Islet precursor cell (in vitro differentiated cells): Measurements from ENCODE around the gene SPSB3.

Source experiments
- DNase-seq: peaks from one replicate; pipeline ENCODE4 v3.0.0-alpha.2; 2018

Gene SPSB3

DNA sequence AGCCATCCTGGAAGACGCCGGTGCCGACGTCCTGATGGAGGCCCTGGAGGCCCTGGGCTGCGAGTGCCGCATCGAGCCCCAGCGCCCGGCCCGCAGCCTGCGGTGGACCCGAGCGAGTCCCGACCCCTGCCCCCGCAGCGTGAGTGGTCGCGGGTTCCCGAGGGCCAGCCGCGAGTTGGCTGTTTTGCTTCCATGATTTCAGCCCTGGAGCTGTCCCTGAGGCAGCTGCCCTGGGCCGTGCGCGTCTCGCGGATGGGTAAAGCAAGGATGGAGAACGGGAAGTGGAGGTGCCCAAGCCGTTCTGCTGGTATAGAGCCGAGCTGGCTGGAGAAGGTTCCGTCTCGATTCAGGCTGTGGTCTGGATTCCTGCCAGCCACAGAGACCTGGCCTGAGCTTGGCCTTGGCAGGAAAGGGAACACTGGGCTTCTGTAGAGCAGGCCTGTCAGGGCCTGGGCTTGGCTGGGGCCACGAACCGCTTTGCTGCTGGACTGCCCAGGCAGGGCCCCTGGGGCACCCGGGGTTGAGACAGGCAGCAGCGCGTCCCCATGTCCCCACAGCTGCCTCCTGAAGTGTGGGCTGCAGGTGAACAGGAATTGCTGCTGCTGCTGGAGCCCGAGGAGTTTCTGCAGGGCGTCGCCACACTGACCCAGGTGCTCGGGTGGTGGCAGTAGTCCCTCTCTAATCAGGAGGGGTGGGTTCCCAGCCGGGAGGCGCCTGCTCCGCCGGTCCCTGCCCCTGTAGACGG is 8.5 kb downstream of the SPSB3 start:
- no peak for DNase-seq

DNA sequence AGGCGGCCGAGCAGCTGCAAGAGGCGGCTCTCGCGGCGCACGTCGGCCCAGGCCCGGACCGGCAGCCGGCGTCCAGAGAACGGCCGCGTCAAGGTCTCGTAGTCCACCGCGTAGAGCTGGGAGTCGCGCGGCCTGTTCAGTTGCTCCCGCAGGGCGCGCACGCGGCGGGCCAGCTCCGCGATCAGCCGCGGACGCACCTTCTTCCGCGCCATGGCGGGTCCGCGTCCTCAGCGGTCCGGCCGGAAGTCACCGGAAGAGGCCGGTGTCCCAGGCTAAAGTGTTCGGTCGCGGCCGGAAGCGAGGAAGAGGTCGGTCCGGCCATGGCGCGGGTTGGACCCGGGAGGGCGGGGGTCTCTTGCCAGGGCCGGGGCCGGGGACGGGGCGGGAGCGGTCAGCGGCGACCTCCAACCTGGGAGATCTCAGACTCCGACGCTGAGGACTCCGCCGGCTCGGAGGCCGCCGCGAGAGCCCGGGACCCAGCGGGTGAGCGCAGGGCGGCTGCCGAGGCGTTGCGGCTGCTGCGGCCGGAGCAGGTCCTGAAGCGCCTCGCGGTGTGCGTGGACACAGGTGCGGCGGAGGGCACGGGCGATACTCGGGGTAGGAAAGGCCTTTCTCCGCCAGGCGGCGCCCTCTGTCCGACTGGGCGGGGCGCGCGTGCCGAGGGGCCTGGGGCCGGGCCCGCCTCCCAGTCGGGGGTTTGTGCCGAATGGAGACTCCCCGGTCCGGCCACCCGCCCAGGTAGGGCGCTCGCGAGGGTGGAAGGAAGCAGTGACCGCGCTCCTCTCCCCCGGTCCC is 9.3 kb downstream of the SPSB3 start, which contains the start of gene MRPS34:
Gene MRPS34 (minus strand): TSS at position 227 of the 795 bp plus-strand sequence. CDS start 15 bp downstream, at position 212.
- peak; percentile 93 for DNase-seq

DNA sequence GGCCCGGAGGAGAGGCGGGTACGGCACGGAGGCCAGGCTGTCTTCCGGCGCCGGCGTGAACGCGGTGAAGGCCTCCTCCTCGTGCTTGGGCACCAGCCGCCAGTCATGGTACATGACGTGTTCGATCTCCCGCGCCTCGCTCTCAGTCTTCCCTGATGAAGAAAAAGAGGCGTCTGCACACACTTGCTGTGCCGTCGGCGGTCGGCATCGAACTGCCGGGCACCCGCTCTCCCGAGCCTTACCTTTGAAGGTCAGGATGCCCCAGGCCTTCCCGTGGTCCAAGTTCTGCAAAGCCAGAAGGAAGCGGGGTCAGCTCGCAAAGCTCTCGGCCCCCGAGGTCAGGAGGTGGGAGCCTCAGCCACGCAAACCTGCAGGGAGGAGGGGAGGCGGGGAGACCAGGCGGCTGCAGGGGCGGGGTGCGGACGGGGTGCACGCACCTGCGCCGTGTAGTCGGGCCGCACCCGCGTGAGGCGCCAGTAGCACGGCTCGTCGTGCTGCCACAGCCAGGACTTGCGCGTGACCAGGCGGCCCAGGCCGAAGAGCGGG is 9.9 kb downstream of the SPSB3 start, which contains the start of gene EME2:
Gene EME2 (plus strand): TSS at position 449 of the 546 bp plus-strand sequence. CDS start 418 bp downstream, outside the sequence.
- DNase-seq, result no peak

GRCh38 chr16:1771864-1772361 is 10.5 kb downstream of the SPSB3 start:
- DNase-seq, result no peak

DNA sequence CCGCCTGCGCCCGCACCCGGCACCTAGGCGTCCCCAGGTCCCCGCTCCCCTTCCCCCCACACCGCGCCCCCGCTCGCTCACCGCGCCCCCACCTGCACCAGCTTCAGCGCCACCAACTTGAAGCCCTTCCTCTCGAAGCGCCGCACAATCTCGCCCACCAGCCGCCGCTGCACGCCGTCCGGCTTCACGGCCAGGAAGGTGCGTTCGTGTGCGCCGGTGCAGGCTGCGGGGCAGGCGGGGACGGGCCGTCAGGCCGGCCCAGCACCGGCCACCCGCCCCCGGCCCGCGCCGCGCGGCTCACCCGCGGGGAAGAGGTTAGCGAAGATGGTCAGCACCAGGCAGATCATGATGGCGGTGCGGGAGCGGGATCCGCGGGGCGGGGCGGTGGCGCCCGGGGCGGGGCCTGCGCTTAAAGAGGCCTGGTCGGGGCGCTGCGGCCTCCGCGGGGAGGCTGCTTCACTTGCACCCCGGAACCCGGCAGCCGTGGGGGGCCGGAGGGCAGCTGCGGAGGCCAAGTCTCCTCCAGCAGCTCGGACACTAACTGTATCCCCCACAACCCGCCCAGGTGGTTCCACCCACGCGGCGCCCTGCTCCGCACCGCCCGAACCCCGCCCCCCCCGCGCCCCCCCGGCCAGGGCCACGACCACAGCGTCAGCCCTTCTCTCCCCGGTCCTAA is 11.0 kb downstream of the SPSB3 start, which contains the start of gene NME3:
Gene NME3 (minus strand): TSS at position 356 of the 676 bp plus-strand sequence. CDS start 9 bp downstream, at position 347.
- peak; percentile 77 for DNase-seq

DNA sequence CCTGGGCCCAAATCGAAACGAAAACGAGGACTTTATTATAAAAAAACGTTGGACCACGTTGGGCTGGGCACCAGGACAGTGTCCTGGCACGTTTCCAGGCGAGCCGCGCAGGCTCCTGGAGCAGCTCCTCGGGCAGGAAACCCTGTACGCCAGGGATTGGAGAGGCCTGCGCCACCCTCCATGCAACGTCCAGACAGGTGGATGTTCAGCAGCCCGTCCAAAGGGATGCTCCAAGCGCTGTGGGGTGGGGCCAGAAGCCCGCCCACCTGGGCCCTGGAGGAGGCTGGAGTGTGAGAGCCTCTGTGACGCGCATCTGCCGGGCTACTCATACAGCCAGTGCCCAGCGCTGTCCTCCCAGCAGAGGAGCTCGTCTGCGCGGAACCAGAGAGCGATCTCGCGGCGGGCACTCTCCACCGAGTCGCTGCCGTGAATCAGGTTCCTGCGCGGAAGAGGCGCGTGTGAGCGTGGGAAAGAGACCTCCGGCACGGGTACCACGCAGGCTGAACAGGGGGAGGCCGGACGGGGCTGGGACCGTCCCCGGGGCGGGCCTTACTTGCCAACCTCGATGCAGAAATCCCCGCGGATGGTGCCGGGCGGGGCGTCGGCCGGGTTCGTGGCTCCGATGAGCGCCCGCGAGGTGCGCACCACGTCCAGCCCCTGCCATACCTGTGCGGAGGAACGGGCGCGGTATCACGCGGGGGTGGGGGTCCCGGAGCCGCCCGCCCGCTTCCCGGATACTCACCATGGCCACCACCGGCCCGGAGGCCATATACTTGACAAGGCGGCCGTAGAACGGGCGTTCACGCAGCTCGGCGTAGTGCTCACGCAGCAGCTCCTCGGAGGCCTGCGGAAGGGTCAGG is 11.8 kb downstream of the SPSB3 start:
- DNase-seq, result peak; percentile 83

DNA sequence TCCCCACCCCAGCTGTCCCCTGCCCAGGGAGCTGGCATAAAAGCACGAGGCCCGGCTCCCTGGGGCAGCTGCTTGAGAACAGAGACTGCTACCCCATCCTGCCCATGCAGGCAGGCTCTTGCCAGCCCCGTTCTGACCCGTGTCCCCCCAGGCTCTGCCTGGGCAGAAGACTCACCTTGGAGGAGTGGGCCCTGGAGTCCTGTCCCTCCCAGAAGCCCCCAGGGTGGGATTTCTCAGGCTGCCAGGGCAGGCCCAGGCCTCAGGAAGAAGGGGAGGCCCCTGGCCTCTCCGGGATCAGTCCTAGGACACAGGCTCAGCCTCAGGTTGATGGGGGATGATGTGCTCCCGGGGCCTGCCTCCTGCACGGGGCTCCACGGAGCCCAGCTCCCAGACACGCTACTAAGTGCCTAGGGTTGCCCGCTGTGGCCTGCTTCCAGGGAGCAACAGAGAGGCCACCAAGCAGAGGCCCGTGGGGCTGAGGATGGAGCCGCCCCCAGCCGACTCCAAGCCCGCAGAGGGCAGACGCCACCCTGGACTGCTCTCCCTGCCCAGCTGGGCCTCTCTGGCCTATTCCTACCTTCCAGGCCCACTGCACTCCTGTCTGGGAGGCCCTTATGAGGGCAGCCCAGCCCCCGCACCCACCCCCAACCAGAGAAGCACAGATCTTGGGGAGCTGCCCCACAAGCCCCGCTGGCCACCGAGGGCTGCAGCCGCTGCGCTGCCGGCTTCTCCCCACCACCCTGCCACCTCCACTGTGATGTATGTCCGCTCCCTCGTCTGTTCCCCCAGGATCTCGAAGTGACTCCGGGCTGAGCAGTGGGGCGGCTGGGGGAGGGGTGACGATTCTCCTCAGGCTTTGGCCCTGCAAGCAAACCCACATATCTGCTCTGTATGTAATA is 12.7 kb downstream of the SPSB3 start:
- no peak for DNase-seq

GRCh38 chr16:1768767-1769401 is 13.5 kb downstream of the SPSB3 start:
- no peak for DNase-seq

- no peak for DNase-seq
These were observed 14.2 kb downstream of the SPSB3 start for GRCh38 chr16:1768061-1768766.

DNA sequence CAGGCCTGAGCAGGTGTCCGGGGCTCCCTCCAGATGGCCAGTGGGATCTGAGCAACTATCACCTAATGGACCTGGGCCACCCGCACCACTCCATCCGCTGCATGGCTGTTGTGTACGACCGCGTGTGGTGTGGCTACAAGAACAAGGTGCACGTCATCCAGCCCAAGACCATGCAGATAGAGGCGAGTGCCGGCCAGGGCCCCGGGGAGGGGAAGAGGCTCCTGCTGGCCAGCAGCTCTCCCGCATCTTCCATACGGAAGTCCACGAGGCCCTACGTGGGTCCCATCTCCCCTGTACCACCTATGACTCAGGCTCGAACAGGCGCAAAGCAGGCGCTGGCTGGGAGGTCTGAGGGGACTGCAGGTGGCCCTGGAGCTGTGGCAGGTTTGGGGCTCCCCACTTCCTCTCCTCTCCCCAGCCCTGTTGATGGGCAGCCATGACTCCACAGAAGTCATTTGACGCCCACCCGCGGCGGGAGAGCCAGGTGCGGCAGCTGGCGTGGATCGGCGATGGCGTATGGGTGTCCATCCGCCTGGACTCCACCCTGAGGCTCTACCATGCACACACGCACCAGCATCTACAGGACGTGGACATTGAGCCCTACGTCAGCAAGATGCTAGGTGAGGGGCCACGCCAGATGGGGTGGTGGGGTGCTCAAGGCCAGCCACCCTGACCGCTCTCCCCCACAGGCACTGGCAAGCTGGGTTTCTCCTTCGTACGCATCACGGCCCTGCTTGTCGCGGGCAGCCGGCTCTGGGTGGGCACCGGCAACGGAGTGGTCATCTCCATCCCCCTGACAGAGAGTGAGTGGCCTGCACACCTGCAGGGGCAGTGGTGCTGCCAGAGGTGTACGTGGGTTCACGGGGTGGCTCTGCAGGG is 15.0 kb downstream of the SPSB3 start:
- DNase-seq, result no peak

DNA sequence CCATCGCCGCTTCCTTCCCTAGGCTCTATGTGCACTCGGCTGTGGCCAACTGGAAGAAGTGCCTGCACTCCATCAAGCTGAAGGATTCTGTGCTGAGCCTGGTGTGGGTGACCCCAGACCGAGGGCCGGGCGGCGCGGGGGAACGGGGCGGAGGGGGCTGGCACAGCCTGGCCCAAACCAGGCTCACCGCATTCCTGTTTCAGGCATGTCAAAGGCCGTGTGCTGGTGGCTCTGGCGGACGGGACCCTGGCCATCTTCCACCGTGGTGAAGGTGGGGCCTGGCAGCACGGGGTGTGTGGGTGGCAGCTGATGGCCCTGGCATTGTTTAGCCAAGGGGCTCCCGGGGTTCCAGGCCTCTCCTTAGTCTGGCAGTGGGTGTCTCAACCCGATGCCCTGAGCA is 15.7 kb downstream of the SPSB3 start:
- no peak for DNase-seq

GRCh38 chr16:1766231-1766630 is 16.1 kb downstream of the SPSB3 start:
- DNase-seq, result no peak

GRCh38 chr16:1765826-1766225 is 16.5 kb downstream of the SPSB3 start:
- no peak for DNase-seq

DNA sequence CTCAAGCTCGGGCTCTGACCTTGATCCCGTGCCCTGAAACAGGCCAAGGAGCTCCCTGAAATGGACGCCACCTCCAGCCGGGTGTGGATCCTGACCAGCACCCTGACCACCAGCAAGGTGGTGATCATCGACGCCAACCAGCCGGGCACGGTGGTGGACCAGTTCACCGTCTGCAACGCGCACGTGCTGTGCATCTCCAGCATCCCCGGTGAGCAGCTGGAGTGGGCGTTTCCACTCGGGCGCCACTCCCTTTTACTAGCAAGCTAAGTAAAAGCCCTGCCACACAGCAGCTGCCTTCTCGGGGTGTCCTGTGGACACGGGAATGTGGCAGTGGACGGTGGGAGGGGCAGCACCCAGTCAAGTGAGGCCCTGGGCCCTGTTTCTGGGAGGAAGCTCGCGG is 17.4 kb downstream of the SPSB3 start:
- no peak for DNase-seq

DNA sequence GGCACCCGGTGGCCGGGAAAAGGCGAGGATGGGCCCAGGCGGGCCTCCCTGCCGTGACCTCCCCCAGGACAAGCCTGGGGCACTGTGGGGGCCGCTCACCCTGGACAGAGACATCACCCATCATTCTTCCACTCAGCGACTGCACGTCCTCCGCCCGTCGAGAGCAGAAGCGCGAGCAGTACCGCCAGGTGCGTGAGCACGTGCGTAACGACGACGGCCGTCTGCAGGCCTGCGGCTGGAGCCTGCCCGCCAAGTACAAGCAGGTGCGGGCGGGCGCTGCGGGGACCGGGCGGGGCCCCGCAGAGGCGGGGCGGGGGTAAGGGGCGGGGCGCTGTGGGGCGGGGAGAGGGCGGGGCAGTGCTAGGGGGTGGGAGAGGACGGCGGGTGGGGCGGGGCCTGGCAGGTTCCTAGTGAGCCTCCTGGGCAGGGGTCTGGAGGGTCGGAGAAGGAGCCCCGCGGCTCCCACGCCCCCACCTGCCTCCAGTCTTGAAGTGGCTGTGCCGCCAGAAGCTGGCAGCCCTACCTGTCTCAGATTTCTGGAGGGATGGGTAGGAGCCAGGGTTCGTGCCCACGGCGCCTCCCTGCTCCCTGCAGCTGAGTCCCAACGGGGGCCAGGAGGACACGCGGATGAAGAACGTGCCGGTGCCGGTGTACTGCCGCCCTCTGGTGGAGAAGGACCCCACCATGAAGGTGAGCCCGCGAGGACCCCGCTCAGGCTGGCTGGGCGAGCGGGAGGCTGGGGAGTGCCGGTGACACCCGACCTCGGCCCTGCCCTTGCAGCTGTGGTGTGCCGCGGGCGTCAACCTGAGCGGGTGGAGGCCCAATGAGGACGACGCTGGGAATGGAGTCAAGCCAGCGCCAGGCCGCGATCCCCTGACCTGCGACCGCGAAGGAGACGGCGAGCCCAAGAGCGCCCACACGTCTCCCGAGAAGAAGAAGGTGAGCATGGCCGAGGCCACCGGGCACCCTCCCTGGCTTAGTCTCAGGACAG is 18.6 kb downstream of the SPSB3 start:
- peak; percentile 88 for DNase-seq

DNA sequence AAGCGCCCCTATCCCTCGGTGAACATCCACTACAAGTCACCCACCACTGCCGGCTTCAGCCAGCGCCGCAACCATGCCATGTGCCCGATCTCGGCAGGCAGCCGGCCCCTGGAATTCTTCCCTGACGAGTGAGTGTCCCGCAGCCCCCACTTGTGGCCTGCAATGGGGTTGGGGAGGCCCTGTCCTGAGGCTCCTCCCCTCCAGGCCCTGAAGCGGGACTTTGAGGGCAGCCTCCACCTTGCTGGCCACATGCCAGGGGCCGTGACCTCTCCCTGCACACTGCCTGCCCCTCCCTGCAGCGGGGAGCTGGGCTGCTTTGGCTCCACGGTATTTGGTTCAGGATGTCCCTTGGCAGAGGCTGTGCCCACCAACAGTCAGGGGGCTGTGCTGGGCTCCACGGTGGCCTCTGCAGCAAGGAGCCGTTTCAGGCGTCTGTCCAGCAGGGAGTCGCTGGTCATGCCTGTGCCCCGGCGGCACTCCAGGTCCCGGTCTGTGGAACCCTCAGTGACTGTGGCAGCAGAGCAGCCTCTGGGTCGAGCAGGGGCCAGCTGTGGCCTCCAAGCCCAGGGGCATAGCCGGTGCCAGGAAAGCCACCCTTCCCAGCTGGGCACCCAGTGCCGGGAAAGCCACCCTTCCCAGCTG is 19.4 kb downstream of the SPSB3 start:
- DNase-seq, result no peak
